Measurements from ENCODE around the gene SPEM1. TPM values are rescaled to one million over a fixed set of nuclear protein-coding genes. Genes with fewer than 3 reads are reported as not detected.

Gene SPEM1
- not detected for polyA plus RNA-seq (ENCODE audit: insufficient read length)
- long read RNA-seq, donor 1 = 0 reads
- long read RNA-seq, donor 2 = 0 reads
- long read RNA-seq, donor 3 = 0 reads
- long read RNA-seq, donor 4 = 0 reads
- long read RNA-seq, donor 5 = 0 reads
- long read RNA-seq, donor 6 = 0 reads
- long read RNA-seq, donor 7 = 0 reads
- long read RNA-seq, donor 8 = 0 reads

DNA sequence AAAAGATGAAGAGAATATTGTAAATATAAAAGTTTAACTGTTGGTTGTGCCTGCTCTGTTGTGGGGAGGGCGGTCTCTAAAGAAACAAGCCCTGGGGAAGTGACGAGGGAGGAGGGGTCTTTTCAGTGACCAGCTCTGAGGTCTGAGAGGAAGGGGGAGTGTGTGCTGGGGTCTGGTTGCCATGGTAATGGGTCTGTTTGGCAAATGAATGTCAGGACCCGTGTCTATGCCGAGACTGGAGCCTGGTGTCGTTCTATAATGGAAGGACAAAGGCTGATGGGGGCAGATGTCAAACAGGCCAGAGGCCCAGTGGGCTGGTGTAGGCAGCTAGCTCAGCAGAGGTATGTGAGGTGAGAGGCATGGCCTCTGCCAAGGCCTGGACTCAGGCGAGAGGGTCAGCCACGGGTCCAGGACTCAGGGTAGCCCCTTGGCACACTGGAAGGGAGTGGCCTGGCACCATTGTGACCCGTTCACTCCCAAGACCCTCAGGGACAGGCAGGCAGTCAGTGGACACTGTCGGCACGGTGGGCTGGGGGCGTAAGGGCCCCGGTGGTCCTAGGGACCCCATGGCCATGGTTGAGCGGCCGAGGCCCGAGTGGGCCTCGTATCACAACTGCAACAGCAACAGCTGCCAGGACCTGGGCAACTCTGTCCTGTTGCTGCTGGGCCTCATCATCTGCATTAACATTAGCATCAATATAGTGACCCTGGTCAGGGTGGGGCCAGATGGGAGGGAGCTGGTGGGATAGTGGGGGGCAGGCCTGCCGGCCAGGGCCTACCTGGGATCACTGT is at the start of gene SPEM1:
Gene SPEM1, plus strand, starts transcription at position 506 of the 792 bp plus-strand sequence. Its CDS starts 61 bp downstream, at position 567.
- DNase-seq = peak; percentile 43

DNA sequence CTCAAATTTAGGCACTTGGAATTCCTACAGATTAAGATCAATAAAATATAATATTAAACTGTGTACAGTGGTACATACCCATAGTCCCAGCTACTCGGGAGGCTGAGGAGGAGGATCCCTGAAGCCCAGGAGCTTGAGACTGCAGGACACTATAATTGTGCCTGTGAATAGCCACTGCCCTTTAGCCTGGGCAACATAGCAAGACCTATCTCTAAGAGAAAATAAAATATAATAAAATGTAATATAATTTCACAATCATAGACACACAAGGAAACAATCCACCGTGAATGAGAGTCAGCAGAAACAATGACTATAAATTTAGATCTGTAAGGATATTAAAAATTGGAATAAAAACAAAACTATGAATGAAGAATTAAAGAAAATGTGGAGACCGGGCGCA is 49.3 kb upstream of the SPEM1 start:
- no peak for DNase-seq

DNA sequence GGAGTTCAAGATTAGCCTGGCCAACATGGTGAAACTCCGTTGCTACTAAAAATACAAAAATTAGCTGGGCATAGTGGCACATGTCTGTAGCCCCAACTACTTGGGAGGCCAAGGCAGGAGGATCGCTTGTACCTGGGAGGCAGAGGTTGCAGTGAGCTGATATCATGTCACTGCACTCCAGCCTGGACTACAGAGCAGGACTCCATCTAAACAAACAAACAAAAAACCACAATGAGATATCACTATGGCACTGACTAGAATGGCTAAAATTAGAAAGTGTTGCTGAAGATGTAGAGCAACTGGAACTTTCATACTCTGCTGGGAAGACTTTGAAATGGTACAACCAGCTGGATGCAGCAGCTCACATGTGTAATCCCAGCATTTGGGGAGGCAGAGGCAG is 45.8 kb upstream of the SPEM1 start:
- no peak for DNase-seq

GRCh38 chr17:7379134-7379533 is 41.0 kb upstream of the SPEM1 start:
- no peak for DNase-seq

DNA sequence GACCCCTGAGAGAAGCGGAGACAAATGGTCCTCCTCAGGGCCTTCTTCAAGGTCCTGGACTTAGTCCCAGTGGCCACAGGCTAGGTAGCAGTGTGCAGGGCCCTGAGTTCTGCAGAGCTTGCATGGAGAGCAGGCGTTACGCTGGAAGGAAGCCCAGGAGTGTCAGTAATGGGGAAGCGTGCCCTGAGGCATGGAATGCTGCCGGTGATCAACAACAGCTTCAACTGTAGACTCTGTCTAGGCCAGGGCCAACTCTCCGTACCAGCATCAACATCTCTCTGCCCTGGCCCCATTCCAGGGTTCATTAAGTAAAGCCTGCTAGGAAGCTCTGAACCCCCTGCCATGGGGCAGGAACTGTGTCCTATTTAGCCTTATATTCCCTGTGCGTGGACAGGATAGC is 39.8 kb upstream of the SPEM1 start:
- DNase-seq = no peak

DNA sequence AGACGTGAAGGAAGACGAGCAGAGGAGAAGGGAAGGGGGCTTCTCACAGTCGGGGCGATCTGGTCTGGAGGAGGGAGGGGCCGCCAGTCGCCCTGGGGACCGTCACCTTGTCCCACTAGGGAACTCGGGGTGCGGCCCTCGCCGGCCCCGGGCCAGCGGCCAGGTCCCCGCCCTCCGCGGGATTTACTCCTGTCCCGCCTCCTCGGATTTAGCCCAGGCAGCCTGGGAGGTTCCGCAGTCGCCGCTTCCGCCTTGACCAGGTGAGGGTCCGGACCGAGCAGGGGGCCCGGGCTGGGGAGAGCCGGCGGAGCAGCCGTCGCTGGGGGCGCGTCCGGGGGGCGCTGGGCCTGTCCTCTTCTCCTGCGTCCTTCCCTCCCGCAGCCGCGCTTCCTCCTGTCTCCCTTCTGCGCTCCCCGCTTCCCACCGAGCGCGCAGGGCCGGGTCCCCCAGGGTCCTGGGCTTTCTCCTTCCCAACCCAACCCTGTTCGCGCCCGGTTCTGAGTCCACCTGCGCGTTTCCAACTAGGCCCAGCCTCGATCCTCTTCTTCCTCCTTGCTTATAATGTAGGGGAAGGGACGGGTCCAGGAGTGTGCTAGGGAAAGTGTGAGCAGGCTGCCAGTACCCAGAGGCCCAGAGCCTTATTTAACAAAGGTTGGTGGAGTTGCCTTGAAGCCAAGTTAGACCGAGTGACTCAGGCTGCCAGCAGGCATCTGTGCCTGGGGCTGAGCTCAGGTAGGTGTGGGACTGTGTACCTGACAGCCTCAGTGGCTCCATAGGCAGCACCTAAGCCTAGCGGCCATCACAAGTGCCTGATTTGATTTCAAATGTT is 39.1 kb upstream of the SPEM1 start, which contains the start of gene TNK1:
Gene TNK1, plus strand, starts transcription at position 235 of the 829 bp plus-strand sequence. CDS start 1,838 bp downstream, outside the sequence.
- peak; percentile 27 for DNase-seq

GRCh38 chr17:7382901-7383300 is 37.2 kb upstream of the SPEM1 start:
- no peak for DNase-seq

GRCh38 chr17:7383371-7383741 is 36.8 kb upstream of the SPEM1 start:
- no peak for DNase-seq

GRCh38 chr17:7383742-7384488 is 36.2 kb upstream of the SPEM1 start:
- DNase-seq = no peak

DNA sequence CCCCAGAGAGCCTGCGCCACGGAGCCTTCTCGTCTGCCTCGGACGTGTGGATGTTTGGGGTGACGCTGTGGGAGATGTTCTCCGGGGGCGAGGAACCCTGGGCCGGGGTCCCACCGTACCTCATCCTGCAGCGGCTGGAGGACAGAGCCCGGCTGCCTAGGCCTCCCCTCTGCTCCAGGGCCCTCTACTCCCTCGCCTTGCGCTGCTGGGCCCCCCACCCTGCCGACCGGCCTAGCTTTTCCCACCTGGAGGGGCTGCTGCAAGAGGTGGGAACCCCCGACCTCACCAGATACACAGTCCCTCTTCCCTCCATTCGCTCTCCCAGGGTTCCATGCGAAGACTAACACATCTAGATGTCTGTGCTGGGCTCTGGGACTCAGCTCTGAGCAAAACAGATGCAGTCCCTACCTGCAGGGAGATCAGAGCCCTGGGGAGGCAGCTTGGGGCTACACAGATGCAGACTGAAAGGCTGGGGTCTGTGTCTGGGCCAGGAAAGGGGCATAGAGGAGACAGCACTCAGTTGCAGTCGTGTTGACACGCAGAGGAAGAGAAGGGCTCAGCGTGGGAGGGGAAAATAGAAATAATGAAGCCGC is 35.5 kb upstream of the SPEM1 start:
- DNase-seq = no peak

- DNase-seq = no peak
Observed at GRCh38 chr17:7388856-7389255, 31.3 kb upstream of the SPEM1 start.

DNA sequence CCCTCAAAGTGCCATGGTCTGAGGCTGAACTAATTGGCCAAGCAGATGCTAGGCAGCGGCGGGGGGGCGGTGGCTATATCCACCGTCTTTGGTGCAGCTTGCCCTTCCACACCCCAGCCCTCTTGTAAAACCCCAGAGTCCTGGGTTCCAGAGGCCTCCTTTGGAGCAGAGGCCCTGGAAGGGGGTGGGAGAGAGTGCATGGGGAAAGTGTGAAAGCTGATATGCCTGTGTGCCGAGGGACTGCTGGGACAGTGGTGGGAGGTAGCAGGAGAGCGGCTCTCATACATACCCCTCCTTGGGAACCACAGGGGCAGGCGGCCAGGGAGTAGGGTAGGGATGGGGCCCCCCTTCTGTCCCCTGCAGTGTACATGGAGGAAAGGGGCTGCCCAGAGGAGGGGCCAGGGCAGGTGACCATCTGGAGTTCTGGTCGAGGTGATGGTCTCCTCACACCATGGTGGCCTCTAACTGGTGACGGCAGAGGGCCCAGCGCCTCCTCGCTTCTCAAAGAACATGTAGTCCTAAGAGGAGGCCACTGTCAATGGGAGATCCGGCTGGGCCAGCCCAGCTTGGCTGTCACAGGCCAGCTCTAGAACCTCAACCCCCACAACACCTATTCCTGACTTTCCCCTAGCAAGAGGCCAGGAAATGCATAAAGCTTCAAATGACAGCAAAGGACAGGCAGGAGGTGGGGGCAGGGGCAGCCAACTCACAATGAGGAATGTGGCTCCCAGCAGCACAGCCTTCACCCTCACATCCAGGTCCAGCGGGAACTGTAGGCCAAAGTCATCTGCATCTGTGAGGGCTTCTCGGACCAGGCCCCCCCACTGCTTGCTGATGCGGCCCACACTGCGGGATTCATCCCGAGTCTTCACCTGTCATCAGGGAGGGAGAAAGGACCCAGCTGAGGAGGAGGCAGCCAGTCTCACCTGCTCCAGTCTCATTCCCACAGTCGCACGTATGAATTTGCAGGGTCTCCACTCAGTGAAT is 29.9 kb upstream of the SPEM1 start:
- DNase-seq = no peak

DNA sequence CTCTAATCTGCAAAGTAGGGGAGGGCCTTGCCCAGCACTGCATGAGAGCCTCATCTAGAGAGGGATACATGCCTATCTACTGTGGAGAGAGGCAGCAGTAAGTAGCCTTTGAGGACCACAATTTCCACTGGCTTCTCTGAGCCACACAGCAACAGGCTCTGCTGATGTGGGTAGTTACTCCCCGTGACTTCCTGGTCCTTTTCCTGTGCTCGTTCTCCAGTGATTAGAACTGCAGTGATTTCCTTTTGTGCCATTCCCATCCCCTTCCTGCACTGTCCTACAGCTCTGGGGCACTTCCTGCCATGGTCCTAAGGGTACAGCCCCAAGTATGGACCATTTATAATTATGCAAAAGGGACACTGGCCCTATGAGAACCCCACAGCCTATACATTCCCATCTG is 28.8 kb upstream of the SPEM1 start:
- no peak for DNase-seq

- DNase-seq = no peak
Observed at GRCh38 chr17:7392696-7393612, 27.2 kb upstream of the SPEM1 start.

- DNase-seq = no peak
Observed at GRCh38 chr17:7393613-7394451, 26.3 kb upstream of the SPEM1 start.

- peak; percentile 82 for DNase-seq
Observed at GRCh38 chr17:7394452-7395191, 25.5 kb upstream of the SPEM1 start, which contains the start of gene PLSCR3. Gene PLSCR3, minus strand, starts transcription at chr17:7394525. Its CDS starts 415 bp downstream, at chr17:7394110.

- DNase-seq = no peak
Observed at GRCh38 chr17:7396147-7396546, 24.0 kb upstream of the SPEM1 start.

Data from left kidney (tissue), 8 donors.